HG02981 (cell line): ENCODE results near the gene NT5DC2.

Experiments used
- ATAC-seq: cut with Tn5 transposase; IDR thresholded peaks from one replicate; pipeline ENCODE4 v1.9.1; 2021; ENCODE audit warnings: mild to moderate bottlenecking, moderate library complexity; ENCODE audit not compliant: unreplicated experiment

Gene NT5DC2

GRCh38 chr3:52533623-52534280 is at the start of gene NT5DC2:
NT5DC2 (minus strand) TSS chr3:52533857; CDS start chr3:52533737, 120 bp downstream.
- ATAC-seq = peak; percentile 27

- no peak for ATAC-seq
These were observed 40.7 kb upstream of the NT5DC2 start for GRCh38 chr3:52574056-52574965.

- no peak for ATAC-seq
These were observed 38.6 kb upstream of the NT5DC2 start for GRCh38 chr3:52572221-52572620.

DNA sequence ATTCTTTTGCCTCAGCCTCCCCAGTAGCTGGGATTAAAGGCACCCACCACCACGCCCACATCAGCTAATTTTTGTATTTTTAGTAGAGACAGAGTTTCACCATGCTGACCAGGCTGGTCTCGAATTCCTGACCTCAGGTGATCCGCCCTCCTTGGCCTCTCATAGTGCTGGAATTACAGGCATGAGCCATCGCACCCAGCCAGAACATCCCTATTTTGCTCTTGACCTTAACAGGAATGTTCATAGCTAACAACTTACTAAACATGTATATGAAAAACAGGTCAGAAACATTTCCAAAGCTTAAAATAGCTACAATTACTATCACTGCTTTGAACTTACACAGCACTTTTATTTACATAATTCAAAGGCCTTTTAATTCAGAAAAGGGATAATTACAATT is 36.4 kb upstream of the NT5DC2 start:
- no peak for ATAC-seq

DNA sequence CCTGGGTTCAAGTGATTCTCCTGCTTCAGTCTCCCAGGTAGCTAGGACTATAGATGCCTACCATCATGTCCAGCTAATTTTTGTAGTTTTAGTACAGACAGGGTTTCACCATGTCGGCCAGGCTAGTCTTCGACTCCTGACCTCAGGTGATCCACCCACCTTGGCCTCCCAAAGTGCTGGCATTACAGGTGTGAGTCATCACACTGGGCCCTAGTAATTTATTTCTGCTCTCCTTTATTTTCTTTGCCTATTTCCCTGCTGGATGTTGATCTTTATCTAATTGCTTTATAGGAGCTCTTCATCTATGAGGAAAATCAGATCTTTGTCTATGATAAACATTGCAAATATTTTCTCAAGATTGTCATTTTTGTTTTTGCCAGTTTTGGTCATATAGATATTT is 34.4 kb upstream of the NT5DC2 start:
- ATAC-seq = no peak

GRCh38 chr3:52563984-52564383 is 30.3 kb upstream of the NT5DC2 start:
- no peak for ATAC-seq

- ATAC-seq = no peak
These were observed 27.5 kb upstream of the NT5DC2 start for GRCh38 chr3:52561028-52561747.

DNA sequence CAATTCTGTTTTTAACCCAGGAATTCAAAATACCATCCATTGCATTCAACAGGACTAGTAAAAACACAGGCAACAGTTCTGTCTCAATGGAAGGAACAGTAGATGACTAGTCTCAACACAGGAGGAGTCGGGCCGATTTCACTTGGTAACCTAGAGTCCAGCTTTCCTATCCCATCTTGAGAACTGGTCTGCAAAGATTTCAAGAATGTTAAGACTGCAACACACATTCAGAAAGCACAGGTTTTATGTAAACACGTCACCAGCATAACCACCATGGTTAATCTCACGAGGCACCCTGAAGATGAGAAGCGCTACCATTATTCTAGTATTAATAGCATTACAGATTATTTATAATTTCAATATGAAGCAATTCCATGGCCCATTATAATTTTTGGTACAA is 24.8 kb upstream of the NT5DC2 start:
- ATAC-seq = no peak

GRCh38 chr3:52557011-52557960 is 23.6 kb upstream of the NT5DC2 start:
- ATAC-seq = no peak

GRCh38 chr3:52555056-52555455 is 21.4 kb upstream of the NT5DC2 start:
- no peak for ATAC-seq

DNA sequence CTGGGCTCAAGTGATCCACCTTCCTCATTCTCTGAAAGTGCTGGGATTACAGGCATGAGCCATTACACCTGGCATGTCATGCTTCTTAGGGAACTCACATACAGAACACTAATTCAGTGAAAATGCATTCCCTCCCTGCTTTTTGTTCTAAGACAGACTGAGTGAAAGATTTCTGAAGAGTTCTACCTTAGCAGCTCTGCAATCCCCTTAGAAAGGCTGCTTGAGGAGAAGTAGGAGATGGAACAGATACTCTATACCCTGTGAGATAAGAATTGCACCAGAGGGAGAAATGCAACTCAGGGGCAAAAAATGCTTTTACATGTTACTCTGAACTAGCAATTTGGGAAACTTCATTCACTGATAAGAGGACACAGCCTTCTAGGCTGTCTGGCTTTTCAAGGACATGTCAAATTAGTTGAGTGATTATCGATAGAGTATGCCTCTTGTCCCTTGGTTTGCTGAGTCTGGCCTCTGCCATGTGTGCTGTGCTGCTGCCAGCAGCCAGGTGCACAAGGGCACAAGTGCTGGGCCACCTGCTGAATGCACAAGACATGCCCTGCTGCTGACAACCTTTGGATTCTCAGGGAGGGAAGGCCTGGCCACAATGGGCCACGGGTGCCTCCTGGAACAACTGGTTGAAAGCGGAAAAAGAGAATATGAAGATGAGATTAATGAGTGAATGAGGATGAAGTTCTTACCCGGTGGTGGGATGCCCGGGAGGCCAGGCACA is 20.5 kb upstream of the NT5DC2 start:
- ATAC-seq = no peak

GRCh38 chr3:52552089-52552488 is 18.4 kb upstream of the NT5DC2 start:
- ATAC-seq = no peak

- no peak for ATAC-seq
These were observed 17.5 kb upstream of the NT5DC2 start for GRCh38 chr3:52551118-52551517.

DNA sequence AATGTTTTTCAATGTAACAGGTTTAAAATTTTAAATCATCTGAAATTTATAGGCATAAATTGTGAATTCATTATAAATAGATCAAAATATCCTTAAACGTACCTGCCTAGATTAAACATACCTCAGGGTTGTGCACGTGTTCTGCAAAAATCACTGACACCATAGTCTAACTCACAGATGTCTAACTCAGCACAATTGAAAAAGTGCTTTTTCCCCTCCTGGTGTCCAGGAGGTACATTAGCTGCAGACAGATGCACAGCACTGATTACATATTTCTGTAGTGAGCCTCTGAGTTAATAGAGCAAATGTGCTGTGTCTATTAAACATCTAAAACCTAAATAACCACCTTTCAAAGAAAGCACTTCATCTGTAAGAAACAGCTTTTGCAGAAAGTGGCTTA is 13.5 kb upstream of the NT5DC2 start:
- no peak for ATAC-seq

DNA sequence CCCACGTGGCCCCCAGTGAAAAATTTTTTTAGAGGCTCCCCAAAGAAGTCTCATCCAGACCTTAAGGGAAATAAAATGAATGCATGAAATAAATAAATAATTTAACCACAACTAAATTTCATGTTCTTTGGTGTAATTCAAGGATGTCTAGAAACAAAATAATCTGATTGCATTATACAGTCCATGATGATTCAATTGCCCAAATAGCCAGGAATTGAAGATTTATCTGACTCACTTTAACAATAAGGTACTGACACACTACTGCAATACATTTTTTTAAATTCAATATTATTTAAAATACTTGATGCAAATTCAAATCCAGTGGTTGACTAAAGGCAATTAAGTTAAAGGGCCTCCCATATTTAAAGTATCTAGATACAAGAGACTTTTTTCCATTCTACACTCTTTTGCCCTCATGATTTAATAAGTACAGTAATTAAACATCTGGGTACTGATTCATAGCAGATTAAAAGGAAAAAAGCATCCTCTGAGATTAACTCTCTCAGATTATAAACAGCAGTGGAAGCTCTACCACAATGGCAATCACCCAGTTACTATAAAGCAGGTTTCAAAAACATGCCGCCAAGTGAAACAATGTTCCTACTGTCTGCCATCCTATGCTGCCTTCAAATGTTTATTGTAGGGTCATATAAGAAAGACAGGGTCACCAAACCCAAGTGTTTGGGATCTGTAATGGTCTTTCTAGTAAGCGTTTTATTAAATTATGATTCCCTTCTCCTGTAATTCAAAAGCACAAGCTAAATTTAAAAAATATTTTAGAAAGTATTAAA is 12.6 kb upstream of the NT5DC2 start:
- ATAC-seq = no peak

GRCh38 chr3:52544937-52545336 is 11.3 kb upstream of the NT5DC2 start:
- no peak for ATAC-seq

DNA sequence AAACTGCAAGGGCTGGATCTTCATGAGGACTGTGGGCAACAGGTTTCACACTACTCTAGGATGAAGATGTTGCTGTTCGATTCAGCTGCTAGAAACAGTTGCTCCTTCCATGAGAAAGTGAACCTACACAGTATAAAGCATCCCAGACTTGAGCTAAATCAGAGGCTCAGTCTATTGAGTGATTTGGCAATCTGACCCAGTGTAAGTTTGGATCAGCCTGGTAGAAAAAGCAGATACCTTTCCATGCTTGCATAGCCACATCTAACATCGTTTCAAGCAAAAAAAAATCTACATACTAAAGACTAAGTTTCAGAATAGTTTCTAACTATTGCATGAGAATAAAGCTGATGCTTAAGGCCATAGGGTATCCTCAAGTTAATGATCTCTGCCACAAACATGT is 7.4 kb upstream of the NT5DC2 start:
- ATAC-seq = no peak

DNA sequence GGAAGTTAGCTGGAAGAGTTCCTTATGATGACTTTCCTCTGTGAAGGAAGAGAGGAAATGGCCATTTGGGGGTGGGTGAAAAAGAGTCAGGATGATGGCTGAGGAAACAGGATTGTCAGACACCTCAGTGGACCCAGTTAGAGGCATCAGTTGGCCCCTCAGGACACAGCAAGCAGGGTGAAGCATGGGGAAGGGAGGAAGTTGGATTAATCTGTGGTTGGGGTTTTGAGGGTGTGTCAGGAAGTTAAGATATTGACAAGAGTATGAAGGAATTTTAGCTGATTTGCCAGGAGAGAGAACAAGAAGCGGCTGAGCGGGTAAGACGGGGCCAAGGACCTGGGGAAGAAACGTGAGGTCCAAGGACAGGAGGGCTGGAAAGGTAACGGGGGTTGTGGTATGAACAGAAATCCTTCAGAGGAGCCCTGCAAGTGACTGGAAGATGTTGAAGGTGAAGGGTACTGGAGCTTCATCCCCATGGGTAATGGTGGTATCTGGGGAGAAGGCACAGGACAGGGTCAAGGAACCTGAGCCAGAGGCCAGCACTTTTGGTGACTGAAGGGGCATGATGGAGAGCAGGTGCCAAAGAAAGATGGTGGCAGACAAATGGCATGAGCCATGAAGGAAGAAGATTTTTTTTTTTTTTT is 5.5 kb upstream of the NT5DC2 start:
- no peak for ATAC-seq
